Measurements from ENCODE around the gene ZNF593OS. TPM values are rescaled to one million over a fixed set of nuclear protein-coding genes. Genes with fewer than 3 reads are reported as not detected.

The ZNF593OS gene
- total RNA-seq (2021) = not detected in 2 replicates
- long read RNA-seq = 0 reads

- no peak within 1 kb of the TSS for H2AK5ac ChIP-seq (ENCODE audit: insufficient read length, low read length)
- WGBS (ENCODE audit: extremely low coverage, insufficient read length, low lambda C conversion rate) = no CpG with 5 or more reads among the region's 34 CpGs
Measured at GRCh38 chr1:26171084-26172072, at the start of gene ZNF593OS. TSS of gene ZNF593OS (minus strand) at chr1:26171832. CDS start at chr1:26171661, 171 bp downstream.

More at GRCh38 chr1:26171084-26172072, at the start of gene ZNF593OS:
- no peak within 1 kb of the TSS for H3K27ac ChIP-seq (ENCODE audit: insufficient read length, low read depth, low read length)
- H3K23me2 ChIP-seq (ENCODE audit: insufficient read length, low read depth, low read length, poor library complexity, severe bottlenecking) = peaks cover 7% of the 10 kb centered on the region
- H3T11ph ChIP-seq (ENCODE audit: low read length) = no peak within 1 kb of the TSS
- H3K9me3 ChIP-seq (ENCODE audit: control insufficient read depth, low read depth, low read length) = no peaks in the 10 kb centered on the region
- H4K5ac ChIP-seq (ENCODE audit: insufficient read length, low read depth, low read length) = no peak within 1 kb of the TSS
- no peak within 1 kb of the TSS for H2AFZ ChIP-seq (ENCODE audit: low read length)
- Mint-ChIP-seq H3K9me3 (no peaks in the 10 kb centered on the region), H3K36me3 (ENCODE audit: insufficient read depth in 1 of 3, low read depth in 3 of 3) (peaks cover 0 to 8% (median 7%) of the 10 kb centered on the region in 3 experiments; a peak in 3 of 7 replicates), H3K4me3 (peak within 1 kb of the TSS; percentile 83 to 88), H3K27me3 (ENCODE audit: low read depth) (peaks cover 22% of the 10 kb centered on the region), H3K4me1 (peaks cover 14 to 40% of the 10 kb centered on the region in 2 experiments), H3K27ac (no peak within 1 kb of the TSS)
- H3K79me2 ChIP-seq (ENCODE audit: insufficient read depth, low read length) = peaks cover 4% of the 10 kb centered on the region; the same call in 1 of the 2 replicates
- H3K56ac ChIP-seq (ENCODE audit: insufficient read length, low read depth, low read length) = no peak within 1 kb of the TSS
- no peak within 1 kb of the TSS for H4K91ac ChIP-seq (ENCODE audit: insufficient read length, low read depth, low read length)
- no peak within 1 kb of the TSS for H2BK15ac ChIP-seq (ENCODE audit: low read depth, low read length)
- no peak within 1 kb of the TSS for H3K4ac ChIP-seq (ENCODE audit: low read depth, low read length)
- TF ChIP-seq CTCF (conservative IDR thresholded peaks at IDR 0.05) = no peak
- no peaks in the 10 kb centered on the region for H4K20me1 ChIP-seq (ENCODE audit: control insufficient read depth, insufficient read depth, insufficient read length)
- H2BK5ac ChIP-seq (ENCODE audit: insufficient read length, low read length) = no peak within 1 kb of the TSS
- peak within 1 kb of the TSS; percentile 78 for H3K4me2 ChIP-seq (ENCODE audit: insufficient read depth, insufficient read length, low read length)
- H3K18ac ChIP-seq (ENCODE audit: insufficient read length, low read depth, low read length) = no peak within 1 kb of the TSS
- H3K4me1 ChIP-seq (ENCODE audit: insufficient read depth, low read length) = no peaks in the 10 kb centered on the region; the same call in 1 of the 2 replicates
- H3K27me3 ChIP-seq (ENCODE audit: insufficient read depth, low read length) = no peaks in the 10 kb centered on the region
- DNase-seq = no peak
- no peak within 1 kb of the TSS for H4K8ac ChIP-seq (replicated peaks; ENCODE audit: insufficient read length, low read depth, low read length)
- H2BK120ac ChIP-seq (ENCODE audit: low read depth, low read length, poor library complexity, severe bottlenecking) = no peak within 1 kb of the TSS
- peaks cover 4% of the 10 kb centered on the region for H3K79me1 ChIP-seq (ENCODE audit: insufficient read depth, low read depth, low read length, poor library complexity, severe bottlenecking)
- H2BK12ac ChIP-seq (ENCODE audit: insufficient read length, low read depth, low read length) = no peak within 1 kb of the TSS
- H3K9ac ChIP-seq (ENCODE audit: extremely low read depth, insufficient read length, low read length) = no peak within 1 kb of the TSS
- no peak within 1 kb of the TSS for H3K23ac ChIP-seq (ENCODE audit: insufficient read length, low read depth, low read length)
- H3K14ac ChIP-seq (ENCODE audit: insufficient read depth, low read length) = no peak within 1 kb of the TSS
- no peak within 1 kb of the TSS for H2BK20ac ChIP-seq (ENCODE audit: low read depth, low read length, poor library complexity, severe bottlenecking)

Measured in H9 (cell line).